Neuron (in vitro differentiated cells): ENCODE measurements around the gene RNF113B.

Source experiments
- H2AFZ ChIP-seq: one replicate; pipeline ENCODE4 v1.6.1; 2013; ENCODE audit warnings: low read depth, mild to moderate bottlenecking, inconsistent platforms, low read length, moderate library complexity
- H3K27me3 ChIP-seq: one replicate; pipeline ENCODE4 v1.6.1; 2013; ENCODE audit warnings: low read length; ENCODE audit not compliant: insufficient read depth
- H3K36me3 ChIP-seq: one replicate; pipeline ENCODE4 v1.6.1; 2013; ENCODE audit warnings: low read length; ENCODE audit not compliant: insufficient read depth
- H3K4me1 ChIP-seq: one replicate; pipeline ENCODE4 v1.6.1; 2013; ENCODE audit warnings: low read length; ENCODE audit not compliant: insufficient read depth
- H3K4me3 ChIP-seq: 2 replicates; pipeline ENCODE4 v1.5.1; 2013; ENCODE audit warnings: mild to moderate bottlenecking, low read length, moderate library complexity
- H3K9me3 ChIP-seq: one replicate; pipeline ENCODE4 v1.6.1; 2013; ENCODE audit warnings: low read length

The RNF113B gene

DNA sequence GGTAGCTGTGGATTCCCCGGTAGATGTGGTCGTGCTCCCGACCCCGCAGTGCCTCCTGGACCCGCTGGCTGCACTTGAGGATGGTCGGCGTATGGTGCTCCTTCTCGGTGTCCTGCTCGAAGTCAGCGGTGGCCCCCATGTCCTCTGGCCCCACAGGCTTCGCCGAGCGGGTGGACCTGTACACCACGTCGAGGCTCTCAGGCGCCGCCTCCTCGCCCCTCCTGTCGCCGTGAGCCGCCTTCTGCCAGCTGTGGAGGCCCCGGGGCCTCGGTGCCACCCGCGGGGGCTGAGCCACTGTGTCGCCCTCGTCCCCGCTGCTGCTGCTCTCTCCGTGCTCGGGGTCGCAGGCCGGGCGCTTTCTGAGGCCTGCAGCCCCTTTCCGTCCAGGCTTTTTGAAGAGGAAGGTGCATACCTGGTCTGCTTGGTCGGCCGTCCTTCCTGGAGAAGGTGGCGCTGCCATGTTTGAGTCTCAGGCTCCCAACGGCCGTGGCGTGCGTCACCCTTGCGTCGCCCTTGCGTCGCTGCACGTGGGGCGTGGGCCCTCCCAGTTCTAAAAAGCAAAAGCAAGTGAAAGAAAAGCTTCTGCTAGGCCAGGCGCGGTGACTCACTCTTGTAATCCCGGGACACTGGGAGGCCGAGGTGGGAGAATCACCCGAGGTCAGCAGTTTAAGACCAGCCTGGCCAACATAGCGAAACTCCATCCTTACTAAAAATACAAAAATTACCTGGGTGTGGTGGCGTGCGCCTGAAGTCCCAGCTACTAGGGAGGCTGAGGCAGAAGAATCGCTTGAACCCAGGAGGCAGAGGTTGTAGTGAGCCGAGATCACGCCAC lies at the start of gene RNF113B:
Gene RNF113B (minus strand): TSS at position 493 of the 832 bp plus-strand sequence. CDS start 33 bp downstream, at position 460.
- peaks cover 8% of the 10 kb centered on the region for H3K9me3 ChIP-seq
- peaks cover 25% of the 10 kb centered on the region for H3K4me1 ChIP-seq
- H3K27me3 ChIP-seq = no peaks in the 10 kb centered on the region
- H2AFZ ChIP-seq = no peak within 1 kb of the TSS
- H3K36me3 ChIP-seq = peaks cover 6% of the 10 kb centered on the region
- no peak within 1 kb of the TSS for H3K4me3 ChIP-seq

GRCh38 chr13:98226496-98226895 lies 49.4 kb upstream of the RNF113B start:
- Histone ChIP-seq H3K27me3 (no peaks in the 10 kb centered on the region), H3K4me3 (no peak overlapping the region), H3K4me1 (no peaks in the 10 kb centered on the region), H3K36me3 (peaks cover 13% of the 10 kb centered on the region), H2AFZ (no peak overlapping the region), H3K9me3 (peaks cover 16% of the 10 kb centered on the region)

DNA sequence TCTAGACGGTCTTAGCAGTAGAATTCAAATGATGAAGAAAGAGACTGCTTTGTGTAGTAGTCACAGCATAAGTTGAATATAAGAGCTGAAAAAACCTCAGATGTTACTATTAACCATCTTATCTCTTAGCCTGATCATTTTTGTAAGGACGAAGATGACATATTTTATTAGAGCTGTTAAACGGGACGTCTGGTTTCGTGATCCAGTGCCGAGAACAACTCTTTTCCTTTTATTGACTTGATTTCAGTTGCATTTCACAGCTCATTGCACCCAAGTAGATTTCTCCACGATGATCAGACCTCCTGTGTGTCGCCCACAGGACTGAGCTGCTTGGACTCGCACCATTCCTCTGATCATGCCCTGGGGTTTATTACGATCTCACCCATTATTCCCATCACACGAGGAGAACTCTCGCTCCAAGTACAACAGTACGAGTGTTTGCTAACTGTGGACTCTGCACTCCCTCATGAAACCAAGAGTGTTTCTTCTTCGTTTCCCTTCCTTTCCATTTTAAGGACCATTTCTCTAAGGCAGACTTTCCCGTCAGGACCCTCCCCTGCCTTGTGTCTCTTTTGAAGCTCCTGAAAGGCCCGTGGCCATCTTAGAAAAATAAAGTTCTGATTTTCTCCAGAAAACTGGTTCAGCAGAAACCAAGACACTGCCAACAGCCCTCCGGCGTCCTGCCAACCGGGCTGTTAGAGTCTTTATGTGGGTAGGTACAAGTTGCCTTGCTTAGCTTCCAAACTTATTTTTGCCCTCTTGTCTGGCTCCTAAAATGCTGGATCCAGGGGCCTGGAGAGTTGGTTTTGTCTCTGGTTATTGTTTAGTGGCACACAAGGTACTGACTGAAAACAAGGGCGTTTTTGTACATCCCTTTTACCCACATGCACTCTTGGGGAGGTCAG lies 48.2 kb upstream of the RNF113B start:
- H3K4me3 ChIP-seq = no peak overlapping the region
- no peaks in the 10 kb centered on the region for H3K4me1 ChIP-seq
- H3K27me3 ChIP-seq = no peaks in the 10 kb centered on the region
- H2AFZ ChIP-seq = no peak overlapping the region
- peaks cover 13% of the 10 kb centered on the region for H3K9me3 ChIP-seq
- peaks cover 14% of the 10 kb centered on the region for H3K36me3 ChIP-seq

DNA sequence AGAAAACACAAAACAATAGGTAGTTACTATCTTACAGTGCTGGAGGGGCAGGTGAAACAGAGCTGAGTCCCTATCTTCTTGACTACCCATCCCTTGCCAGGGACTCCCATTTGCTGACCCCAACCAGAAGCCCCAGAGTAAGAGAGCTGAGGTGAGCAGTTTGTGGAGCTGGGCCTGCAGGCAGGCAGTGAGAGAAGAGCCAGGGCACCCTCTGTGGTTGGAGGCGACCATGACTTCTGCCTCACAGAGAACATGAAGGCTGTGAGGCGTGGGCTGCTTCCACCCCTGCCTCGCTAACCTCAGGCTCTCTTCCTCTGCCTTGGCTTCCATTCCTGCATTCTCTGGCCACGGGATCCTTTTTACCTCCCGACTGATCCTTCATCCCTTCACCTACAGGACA lies 47.5 kb upstream of the RNF113B start:
- H3K36me3 ChIP-seq = peaks cover 14% of the 10 kb centered on the region
- H3K4me3 ChIP-seq = no peak overlapping the region
- peaks cover 13% of the 10 kb centered on the region for H3K9me3 ChIP-seq
- no peaks in the 10 kb centered on the region for H3K27me3 ChIP-seq
- no peaks in the 10 kb centered on the region for H3K4me1 ChIP-seq
- no peak overlapping the region for H2AFZ ChIP-seq

DNA sequence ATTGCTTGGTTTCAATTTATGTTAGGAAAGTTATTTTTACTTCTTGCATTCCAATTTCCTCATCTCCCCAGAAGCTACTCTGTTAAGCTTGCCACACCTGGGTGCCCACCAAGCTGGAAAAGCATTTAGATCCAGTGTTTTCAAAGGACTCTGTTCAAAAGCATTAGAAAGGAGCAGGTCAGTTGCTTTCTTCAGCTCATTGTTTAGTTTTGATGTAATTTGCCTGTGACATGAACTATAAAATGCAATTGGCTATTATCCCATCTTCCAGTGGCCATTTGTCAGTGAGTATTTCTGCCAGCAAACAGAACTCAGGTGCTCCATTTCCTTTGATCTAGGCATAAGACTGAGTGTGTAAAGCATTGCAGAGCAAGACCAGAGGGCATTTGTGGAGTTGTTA lies 46.7 kb upstream of the RNF113B start:
- Histone ChIP-seq H3K9me3 (peaks cover 13% of the 10 kb centered on the region), H3K36me3 (peaks cover 14% of the 10 kb centered on the region), H3K27me3 (no peaks in the 10 kb centered on the region)

DNA sequence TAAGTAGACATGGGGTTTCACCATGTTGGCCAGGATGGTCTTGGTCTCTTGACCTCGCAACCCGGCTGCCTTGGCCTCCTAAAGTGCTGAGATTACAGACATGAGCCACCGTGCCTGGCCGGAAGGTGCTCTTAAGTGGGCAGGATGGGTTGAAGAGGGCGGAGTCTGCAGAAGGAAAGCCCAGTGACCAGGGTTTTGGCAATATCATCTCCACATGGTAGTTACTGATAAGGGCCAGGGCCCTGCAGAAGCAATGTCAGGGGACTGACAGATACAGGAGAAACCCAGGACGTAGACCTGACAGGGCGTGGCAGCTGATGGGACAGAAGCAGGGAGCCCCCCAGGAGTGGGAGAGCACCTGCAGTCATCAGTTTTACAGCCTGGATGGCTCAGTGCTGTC lies 45.7 kb upstream of the RNF113B start:
- Histone ChIP-seq H3K27me3 (no peaks in the 10 kb centered on the region), H2AFZ (no peak overlapping the region), H3K36me3 (peaks cover 19% of the 10 kb centered on the region), H3K4me1 (no peaks in the 10 kb centered on the region), H3K9me3 (peaks cover 10% of the 10 kb centered on the region), H3K4me3 (no peak overlapping the region)

More for the DNA sequence above, 46.7 kb upstream of the RNF113B start:
- Histone ChIP-seq H3K4me3 (no peak overlapping the region), H2AFZ (no peak overlapping the region), H3K4me1 (no peaks in the 10 kb centered on the region)

DNA sequence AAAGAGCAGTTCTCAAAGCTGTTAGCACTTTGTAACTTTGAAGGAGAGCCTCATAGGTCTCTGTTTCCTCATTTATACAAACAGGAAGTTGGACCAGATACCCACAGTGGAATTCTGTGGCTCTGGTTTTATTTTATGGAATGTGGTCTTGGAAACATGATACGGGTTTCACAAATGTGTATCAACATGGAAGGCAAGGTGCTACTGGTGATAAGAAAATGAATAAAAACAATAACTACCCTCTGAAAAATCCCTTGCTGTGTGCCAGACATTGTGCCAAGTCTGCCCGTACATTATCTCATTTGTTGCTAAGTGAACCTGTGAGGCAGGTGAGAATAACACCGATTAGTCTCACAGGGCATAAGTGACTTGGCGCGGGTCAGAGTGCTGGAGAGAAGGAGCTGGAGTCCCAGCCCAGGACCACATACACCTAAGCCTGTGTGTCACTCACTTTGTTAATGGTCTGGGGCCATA lies 45.0 kb upstream of the RNF113B start:
- no peaks in the 10 kb centered on the region for H3K4me1 ChIP-seq
- peaks cover 7% of the 10 kb centered on the region for H3K9me3 ChIP-seq
- H3K27me3 ChIP-seq = no peaks in the 10 kb centered on the region
- H3K36me3 ChIP-seq = peaks cover 25% of the 10 kb centered on the region
- no peak overlapping the region for H3K4me3 ChIP-seq
- H2AFZ ChIP-seq = no peak overlapping the region

DNA sequence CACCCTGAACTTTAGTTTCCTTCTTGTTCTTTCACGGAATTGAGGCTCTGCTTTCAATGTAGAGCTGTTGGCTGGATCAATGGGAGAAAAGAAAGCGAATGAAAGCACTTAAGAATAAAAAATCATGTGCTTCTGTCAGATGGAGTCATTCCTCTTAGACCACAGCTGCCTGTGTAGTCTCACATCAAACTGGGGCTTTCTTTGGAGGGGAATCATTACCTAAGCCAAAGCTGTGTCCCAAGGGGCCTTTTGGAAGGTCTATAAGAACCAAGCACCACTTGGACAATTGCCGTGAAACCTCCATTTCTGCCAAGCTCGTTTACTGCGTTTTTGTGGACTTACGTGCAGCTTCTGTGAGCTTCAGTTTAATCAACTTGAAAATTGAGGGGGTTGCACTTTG lies 44.2 kb upstream of the RNF113B start:
- Histone ChIP-seq H3K27me3 (no peaks in the 10 kb centered on the region), H3K4me1 (no peaks in the 10 kb centered on the region), H3K4me3 (no peak overlapping the region), H2AFZ (no peak overlapping the region), H3K36me3 (peaks cover 25% of the 10 kb centered on the region), H3K9me3 (peaks cover 5% of the 10 kb centered on the region)

DNA sequence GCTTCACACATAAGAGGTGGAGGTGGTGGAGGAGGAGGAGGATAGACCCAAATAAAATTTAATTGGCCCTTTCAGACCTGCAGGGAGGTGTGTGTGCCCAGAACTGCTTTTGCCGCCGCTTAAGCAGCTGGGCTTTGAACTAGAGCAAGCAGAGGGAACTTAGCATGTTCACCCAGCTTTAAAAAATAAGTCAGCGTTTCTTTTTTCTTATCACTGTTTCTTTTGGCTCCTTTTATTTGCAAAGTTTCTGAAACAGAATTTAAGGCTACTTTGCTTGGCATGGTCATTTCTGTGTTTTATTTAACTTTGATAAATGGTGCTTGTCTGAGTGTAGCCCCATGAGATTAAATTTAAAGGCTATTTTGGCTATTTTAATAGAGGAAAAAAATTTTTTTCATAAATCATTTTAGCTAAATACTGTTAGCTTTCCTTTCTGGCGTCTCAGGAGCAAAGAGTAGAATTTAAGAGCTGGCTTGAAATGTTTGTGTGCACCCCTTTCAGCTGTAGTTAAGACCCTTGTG lies 43.3 kb upstream of the RNF113B start:
- Histone ChIP-seq H3K4me3 (no peak overlapping the region), H3K36me3 (peaks cover 24% of the 10 kb centered on the region), H3K27me3 (no peaks in the 10 kb centered on the region), H3K4me1 (no peaks in the 10 kb centered on the region), H2AFZ (no peak overlapping the region), H3K9me3 (no peaks in the 10 kb centered on the region)

DNA sequence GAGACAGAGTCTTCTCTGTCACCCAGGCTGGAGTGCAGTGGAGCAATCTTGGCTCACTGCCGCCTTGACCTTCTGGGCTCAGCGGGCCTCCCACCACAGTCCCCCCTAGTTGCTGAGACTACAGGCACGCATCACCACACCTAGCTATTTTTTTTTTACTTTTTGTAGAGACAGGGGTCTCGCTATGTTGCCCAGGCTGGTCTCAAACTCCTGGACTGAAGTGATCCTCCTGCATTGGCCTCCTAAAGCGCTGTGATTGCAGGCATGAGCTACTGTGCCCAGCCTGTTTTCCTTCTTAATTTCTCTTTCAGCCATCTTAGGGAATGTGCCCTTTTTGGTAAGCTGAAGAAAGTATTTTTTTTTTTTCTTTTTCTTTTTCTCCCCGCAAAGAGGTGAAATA lies 42.6 kb upstream of the RNF113B start:
- Histone ChIP-seq H3K9me3 (no peaks in the 10 kb centered on the region), H3K4me3 (no peak overlapping the region), H2AFZ (no peak overlapping the region), H3K4me1 (no peaks in the 10 kb centered on the region), H3K27me3 (no peaks in the 10 kb centered on the region), H3K36me3 (peaks cover 29% of the 10 kb centered on the region)

GRCh38 chr13:98217597-98217996 lies 40.5 kb upstream of the RNF113B start:
- Histone ChIP-seq H2AFZ (no peak overlapping the region), H3K36me3 (peaks cover 46% of the 10 kb centered on the region)

GRCh38 chr13:98216711-98217285 lies 39.7 kb upstream of the RNF113B start:
- no peak overlapping the region for H3K4me3 ChIP-seq
- no peak overlapping the region for H2AFZ ChIP-seq
- peaks cover 42% of the 10 kb centered on the region for H3K36me3 ChIP-seq
- no peaks in the 10 kb centered on the region for H3K9me3 ChIP-seq
- H3K4me1 ChIP-seq = no peaks in the 10 kb centered on the region
- H3K27me3 ChIP-seq = no peaks in the 10 kb centered on the region

More at GRCh38 chr13:98217597-98217996, 40.5 kb upstream of the RNF113B start:
- no peaks in the 10 kb centered on the region for H3K4me1 ChIP-seq
- no peaks in the 10 kb centered on the region for H3K27me3 ChIP-seq
- no peak overlapping the region for H3K4me3 ChIP-seq
- H3K9me3 ChIP-seq = no peaks in the 10 kb centered on the region
